Naive thymus-derived CD4-positive, alpha-beta T cell (primary cell): ENCODE measurements around the gene FBXO11. TPM values are rescaled to one million over a fixed set of nuclear protein-coding genes. Genes with fewer than 3 reads are reported as not detected.

Experiments used
- ATAC-seq: fragments of 150-1000 bp; cut with Tn5 transposase; 2 replicates; pipeline ENCODE4 v1.10.0; 2021; ENCODE audit warnings: mild to moderate bottlenecking, moderate library complexity
- CTCF ChIA-PET: fragments of 350-600 bp; sonication (Branson Sonifier 250); formaldehyde crosslinking; loops from one replicate; lab custom pipeline; 2021; ENCODE audit warnings: antibody characterized with exemption; lab: Charles Lee
- POLR2A ChIA-PET: fragments of 350-600 bp; sonication (Branson Sonifier 250); formaldehyde crosslinking; loops from one replicate; lab custom pipeline; 2021; ENCODE audit warnings: antibody characterized with exemption, inconsistent platforms; lab: Charles Lee
- DNase-seq, 9 donors: peaks; one replicate each; pipeline versions ENCODE4 v3.0.0 to v3.0.0-alpha.2; 2020 to 2022; ENCODE audit warnings: mixed read lengths in 1 of 9
- H3K27ac ChIP-seq: one replicate; pipeline ENCODE4 v1.7.0; 2013; ENCODE audit warnings: mild to moderate bottlenecking, low read depth, low read length, moderate library complexity
- H3K27me3 ChIP-seq, 2 donors: one replicate each; pipeline ENCODE4 v1.7.0; 2013; ENCODE audit warnings: low read length in 2 of 2, mild to moderate bottlenecking in 2 of 2, moderate library complexity in 2 of 2; ENCODE audit not compliant: control insufficient read depth in 2 of 2, insufficient read depth in 2 of 2
- H3K36me3 ChIP-seq, 3 experiments: 1 replicate in 2 of 3; 2 replicates in 1 of 3; pipeline ENCODE4 v1.7.0; 2013; ENCODE audit warnings: low read length in 3 of 3, mild to moderate bottlenecking in 3 of 3, moderate library complexity in 1 of 3; ENCODE audit not compliant: insufficient read depth in 3 of 3, control insufficient read depth in 2 of 3
- H3K4me1 ChIP-seq, 2 donors: one replicate each; pipeline ENCODE4 v1.7.0; 2013; ENCODE audit warnings: low read length in 2 of 2, mild to moderate bottlenecking in 2 of 2, moderate library complexity in 1 of 2; ENCODE audit not compliant: control insufficient read depth in 2 of 2, insufficient read depth in 2 of 2
- H3K4me3 ChIP-seq: 2 replicates; pipeline ENCODE4 v1.7.0; 2013; ENCODE audit warnings: mild to moderate bottlenecking, low read length
- H3K9me3 ChIP-seq, 3 experiments: 1 replicate in 2 of 3; 2 replicates in 1 of 3; pipeline ENCODE4 v1.7.0; 2013; ENCODE audit warnings: low read length in 3 of 3; ENCODE audit not compliant: control insufficient read depth in 2 of 3
- H3K27ac Mint-ChIP-seq, 9 donors: one replicate each; pipeline ENCODE4 v1.8.0; 2020 to 2022; ENCODE audit warnings: mixed read lengths in 9 of 9, mild to moderate bottlenecking in 8 of 9, moderate library complexity in 5 of 9, inconsistent platforms in 2 of 9
- H3K27me3 Mint-ChIP-seq, 5 donors: one replicate each; pipeline ENCODE4 v1.8.0; 2021 to 2022; ENCODE audit warnings: mixed read lengths in 5 of 5, mild to moderate bottlenecking in 1 of 5
- H3K36me3 Mint-ChIP-seq, 5 donors: one replicate each; pipeline ENCODE4 v1.8.0; 2020 to 2022; ENCODE audit warnings: mixed read lengths in 5 of 5, mild to moderate bottlenecking in 3 of 5, inconsistent platforms in 1 of 5
- H3K4me1 Mint-ChIP-seq, 7 donors: one replicate each; pipeline ENCODE4 v1.8.0; 2020 to 2022; ENCODE audit warnings: mixed read lengths in 7 of 7, mild to moderate bottlenecking in 3 of 7, inconsistent platforms in 1 of 7
- H3K4me3 Mint-ChIP-seq, 10 donors: one replicate each; pipeline ENCODE4 v1.8.0; 2020 to 2022; ENCODE audit warnings: mild to moderate bottlenecking in 10 of 10, mixed read lengths in 10 of 10, moderate library complexity in 6 of 10, inconsistent platforms in 2 of 10
- H3K9me3 Mint-ChIP-seq, 11 donors: one replicate each; pipeline ENCODE4 v1.8.0; 2020 to 2022; ENCODE audit warnings: mixed read lengths in 11 of 11, mild to moderate bottlenecking in 4 of 11, inconsistent platforms in 1 of 11, moderate library complexity in 1 of 11
- intact Hi-C, 2 donors: fragments of 100-400 bp; cut with micrococcal nuclease; formaldehyde crosslinking; loops; one replicate each; pipeline ENCODE4 v1.15.1; 2023
- polyA plus RNA-seq, 2 donors: library from polyadenylated mRNA; unstranded; fragments of 300-500 nt; fragmentation: Illumina TruSeq; gene quantifications; one replicate each; pipeline ENCODE4 v1.2.3, GENCODE V29; 2021
- total RNA-seq, 6 experiments: library from RNA in 5 of 6; stranded (reverse) in 5 of 6; gene quantifications; 1 replicate in 5 of 6; 2 replicates in 1 of 6; pipeline ENCODE4 v1.2.3 and lab custom pipeline; 2021 to 2026

The FBXO11 gene
- total and polyA plus RNA-seq, 7 experiments from 2014 or later: 7.7 to 92.1 (median 85.4) TPM

- ChIA-PET CTCF (no interaction called here), POLR2A (no interaction called here)
- H3K27ac Mint-ChIP-seq: peak overlapping the region in 7 of 9 donors; percentile 1 to 59 (median 26)
- peaks cover 25 to 62% (median 47%) of the 10 kb centered on the region in 3 experiments for H3K36me3 ChIP-seq
- ATAC-seq: no peak
- intact Hi-C loops: no loop called here
- DNase-seq: no peak
- no peaks in the 10 kb centered on the region for H3K4me1 ChIP-seq
- peaks cover 0 to 5% (median 4%) of the 10 kb centered on the region in 3 experiments for H3K9me3 ChIP-seq
- peaks cover 0 to 16% (median 2%) of the 10 kb centered on the region in 11 donors for H3K9me3 Mint-ChIP-seq
- H3K4me3 Mint-ChIP-seq: no peak overlapping the region
- peaks cover 0 to 14% (median 5%) of the 10 kb centered on the region in 7 donors for H3K4me1 Mint-ChIP-seq
- peaks cover 23 to 73% (median 40%) of the 10 kb centered on the region in 5 donors for H3K36me3 Mint-ChIP-seq
- H3K27me3 ChIP-seq: no peaks in the 10 kb centered on the region
- no peaks in the 10 kb centered on the region for H3K27me3 Mint-ChIP-seq
- H3K27ac ChIP-seq: no peak overlapping the region
- no peak overlapping the region for H3K4me3 ChIP-seq
Observed at GRCh38 chr2:47808614-47809013, 97.7 kb downstream of the FBXO11 start.

- peaks cover 0 to 7% (median 0%) of the 10 kb centered on the region in 7 donors for H3K4me1 Mint-ChIP-seq
- peaks cover 22 to 75% (median 56%) of the 10 kb centered on the region in 5 donors for H3K36me3 Mint-ChIP-seq
- no peak for DNase-seq
Observed at GRCh38 chr2:47805850-47806249, 100.4 kb downstream of the FBXO11 start.

GRCh38 chr2:47803770-47804169 lies 102.5 kb downstream of the FBXO11 start:
- intact Hi-C loops: no loop called here
- peaks cover 0 to 4% (median 0%) of the 10 kb centered on the region in 7 donors for H3K4me1 Mint-ChIP-seq
- CTCF ChIA-PET: no interaction called here

More at GRCh38 chr2:47805850-47806249, 100.4 kb downstream of the FBXO11 start:
- H3K4me3 Mint-ChIP-seq: no peak overlapping the region
- POLR2A ChIA-PET: no interaction called here
- CTCF ChIA-PET: no interaction called here
- Histone ChIP-seq H3K4me3 (no peak overlapping the region), H3K27ac (no peak overlapping the region), H3K27me3 (no peaks in the 10 kb centered on the region), H3K36me3 (peaks cover 23 to 81% (median 45%) of the 10 kb centered on the region in 3 experiments), H3K4me1 (no peaks in the 10 kb centered on the region), H3K9me3 (peaks cover 0 to 14% (median 6%) of the 10 kb centered on the region in 3 experiments)
- intact Hi-C loops: loop anchor here in 1 of 2 donors (2.0 kb wide), 1 partner anchor 19 kb away; no protein-coding TSS in a partner anchor
- H3K9me3 Mint-ChIP-seq: peaks cover 0 to 27% (median 9%) of the 10 kb centered on the region in 11 donors
- H3K27me3 Mint-ChIP-seq: no peaks in the 10 kb centered on the region
- H3K27ac Mint-ChIP-seq: peak overlapping the region in 1 of 9 donors; percentile 12
- no peak for ATAC-seq

DNA sequence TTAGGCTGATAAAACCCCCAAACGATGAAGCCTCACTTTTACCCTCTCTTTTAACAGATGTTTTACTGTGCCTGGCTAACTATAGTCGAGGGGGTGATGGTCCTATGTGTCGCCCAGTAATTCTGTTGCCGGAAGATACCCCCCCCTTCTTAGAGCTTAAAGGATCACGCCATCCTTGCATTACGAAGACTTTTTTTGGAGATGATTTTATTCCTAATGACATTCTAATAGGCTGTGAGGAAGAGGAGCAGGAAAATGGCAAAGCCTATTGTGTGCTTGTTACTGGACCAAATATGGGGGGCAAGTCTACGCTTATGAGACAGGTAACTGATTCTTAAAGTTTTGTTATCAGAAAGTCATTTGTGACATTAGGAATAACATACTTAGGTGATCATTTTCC lies 102.9 kb downstream of the FBXO11 start:
- CTCF ChIA-PET: no interaction called here
- peaks cover 42 to 94% (median 80%) of the 10 kb centered on the region in 5 donors for H3K36me3 Mint-ChIP-seq

More at GRCh38 chr2:47803770-47804169, 102.5 kb downstream of the FBXO11 start:
- Mint-ChIP-seq H3K36me3 (peaks cover 38 to 93% (median 77%) of the 10 kb centered on the region in 5 donors), H3K27me3 (no peaks in the 10 kb centered on the region), H3K27ac (peak overlapping the region in 1 of 9 donors; percentile 61), H3K4me3 (no peak overlapping the region), H3K9me3 (peaks cover 0 to 27% (median 9%) of the 10 kb centered on the region in 11 donors)
- H3K4me1 ChIP-seq: no peaks in the 10 kb centered on the region
- peaks cover 23 to 84% (median 45%) of the 10 kb centered on the region in 3 experiments for H3K36me3 ChIP-seq
- POLR2A ChIA-PET: interaction anchor here (0.6 to 1.0 kb wide), 3 partner anchors 14 to 506 kb away, joined by 3 read pairs; no protein-coding TSS in a partner anchor
- peaks cover 0 to 14% (median 6%) of the 10 kb centered on the region in 3 experiments for H3K9me3 ChIP-seq
- no peak for DNase-seq
- no peaks in the 10 kb centered on the region for H3K27me3 ChIP-seq
- H3K4me3 ChIP-seq: no peak overlapping the region
- no peak overlapping the region for H3K27ac ChIP-seq
- ATAC-seq: no peak

GRCh38 chr2:47801118-47801517 lies 105.2 kb downstream of the FBXO11 start:
- POLR2A ChIA-PET: interaction anchor here (0.7 kb wide), 1 partner anchor 86 kb away, joined by 3 read pairs; no protein-coding TSS in a partner anchor
- H3K4me3 Mint-ChIP-seq: no peak overlapping the region
- peaks cover 0 to 27% (median 9%) of the 10 kb centered on the region in 11 donors for H3K9me3 Mint-ChIP-seq
- H3K27ac Mint-ChIP-seq: peak overlapping the region in 3 of 9 donors; percentile 21 to 79 (median 56)
- H3K36me3 ChIP-seq: peaks cover 20 to 94% (median 34%) of the 10 kb centered on the region in 3 experiments
- DNase-seq (no peak), ATAC-seq (no peak)
- CTCF ChIA-PET: no interaction called here
- H3K9me3 ChIP-seq: peaks cover 0 to 14% (median 6%) of the 10 kb centered on the region in 3 experiments
- no peaks in the 10 kb centered on the region for H3K27me3 ChIP-seq
- H3K4me1 ChIP-seq: no peaks in the 10 kb centered on the region
- no peak overlapping the region for H3K4me3 ChIP-seq
- H3K27ac ChIP-seq: no peak overlapping the region
- H3K27me3 Mint-ChIP-seq: no peaks in the 10 kb centered on the region
- peaks cover 0 to 8% (median 4%) of the 10 kb centered on the region in 7 donors for H3K4me1 Mint-ChIP-seq
- peaks cover 48 to 92% (median 80%) of the 10 kb centered on the region in 5 donors for H3K36me3 Mint-ChIP-seq
- intact Hi-C loops: no loop called here

More for the DNA sequence above, 102.9 kb downstream of the FBXO11 start:
- POLR2A ChIA-PET: interaction anchor here (0.6 to 1.0 kb wide), 3 partner anchors 14 to 506 kb away, joined by 3 read pairs; no protein-coding TSS in a partner anchor
- intact Hi-C loops: no loop called here
- Mint-ChIP-seq H3K9me3 (peaks cover 0 to 27% (median 9%) of the 10 kb centered on the region in 11 donors), H3K4me3 (no peak overlapping the region), H3K27ac (peak overlapping the region in 2 of 9 donors; percentile 53 to 61), H3K4me1 (peaks cover 0 to 7% (median 4%) of the 10 kb centered on the region in 7 donors), H3K27me3 (no peaks in the 10 kb centered on the region)
- DNase-seq (no peak), ATAC-seq (no peak)
- Histone ChIP-seq H3K4me1 (no peaks in the 10 kb centered on the region), H3K9me3 (peaks cover 0 to 14% (median 6%) of the 10 kb centered on the region in 3 experiments), H3K4me3 (no peak overlapping the region), H3K36me3 (peaks cover 26 to 88% (median 48%) of the 10 kb centered on the region in 3 experiments), H3K27ac (no peak overlapping the region), H3K27me3 (no peaks in the 10 kb centered on the region)

- no peak overlapping the region for H3K27ac ChIP-seq
- peak overlapping the region in 4 of 9 donors; percentile 38 to 86 (median 48) for H3K27ac Mint-ChIP-seq
- CTCF ChIA-PET: no interaction called here
Observed at GRCh38 chr2:47799031-47799609, 107.2 kb downstream of the FBXO11 start.

More at GRCh38 chr2:47799031-47799609, 107.2 kb downstream of the FBXO11 start:
- Histone ChIP-seq H3K9me3 (peaks cover 0 to 14% (median 6%) of the 10 kb centered on the region in 3 experiments), H3K4me1 (no peaks in the 10 kb centered on the region), H3K4me3 (no peak overlapping the region), H3K27me3 (no peaks in the 10 kb centered on the region), H3K36me3 (peaks cover 13 to 90% (median 22%) of the 10 kb centered on the region in 3 experiments)
- Mint-ChIP-seq H3K36me3 (peaks cover 42 to 85% (median 70%) of the 10 kb centered on the region in 5 donors), H3K9me3 (peaks cover 0 to 16% (median 9%) of the 10 kb centered on the region in 11 donors), H3K4me1 (peaks cover 0 to 13% (median 4%) of the 10 kb centered on the region in 7 donors), H3K27me3 (no peaks in the 10 kb centered on the region), H3K4me3 (no peak overlapping the region)
- POLR2A ChIA-PET: no interaction called here
- ATAC-seq (peak; percentile 41), DNase-seq (no peak)
- intact Hi-C loops: no loop called here
